GM18517 (cell line): ENCODE data around the gene ZNF708.
"Not testable (repeated sequence)": the region's sequence is repeated elsewhere in the genome, so short reads cannot be mapped to it uniquely, and the experiment has no call there.

Source experiments
- ATAC-seq: cut with Tn5 transposase; IDR thresholded peaks from one replicate; pipeline ENCODE4 v1.9.1; 2021; ENCODE audit warnings: mild to moderate bottlenecking, moderate library complexity; ENCODE audit not compliant: unreplicated experiment

Gene ZNF708

DNA sequence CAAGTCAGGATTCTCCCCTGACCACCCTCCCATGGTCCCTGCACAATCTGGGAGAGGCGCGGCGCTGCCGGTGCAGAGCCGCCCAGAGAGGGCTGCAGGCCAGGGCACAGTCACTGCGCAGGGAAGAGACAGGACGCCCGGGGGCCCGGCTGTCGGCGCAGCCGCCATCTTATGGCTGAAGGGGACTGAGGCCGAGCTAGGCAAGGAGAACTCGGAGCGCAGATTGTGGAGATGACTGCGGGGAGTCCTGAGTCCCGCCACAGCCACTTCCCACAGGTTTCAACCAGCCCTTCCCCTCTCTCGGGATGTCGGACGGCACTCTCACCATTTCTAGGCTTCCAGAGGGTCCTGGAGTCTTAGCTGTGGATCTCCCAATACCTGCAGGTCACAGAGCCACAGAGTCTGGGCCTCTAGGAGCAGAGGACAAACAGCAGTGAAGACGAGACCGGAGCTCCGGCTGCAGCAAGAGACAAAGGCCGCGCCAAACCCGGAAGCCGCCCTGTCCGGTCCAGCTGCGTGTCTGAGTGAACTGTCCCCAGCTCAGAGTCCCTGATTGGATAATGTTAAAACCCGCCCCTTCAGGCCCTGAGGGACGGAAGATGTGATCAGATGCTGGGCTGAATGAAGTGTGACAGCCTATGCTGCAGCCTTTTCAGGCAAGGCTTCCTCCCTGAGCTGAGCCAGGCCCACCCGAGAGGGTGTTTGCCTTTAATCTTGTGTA, at the start of gene ZNF708:
TSS of gene ZNF708 (minus strand) at position 526 of the 721 bp plus-strand sequence. CDS start at position 328, 198 bp downstream.
- peak; percentile 99 for ATAC-seq

DNA sequence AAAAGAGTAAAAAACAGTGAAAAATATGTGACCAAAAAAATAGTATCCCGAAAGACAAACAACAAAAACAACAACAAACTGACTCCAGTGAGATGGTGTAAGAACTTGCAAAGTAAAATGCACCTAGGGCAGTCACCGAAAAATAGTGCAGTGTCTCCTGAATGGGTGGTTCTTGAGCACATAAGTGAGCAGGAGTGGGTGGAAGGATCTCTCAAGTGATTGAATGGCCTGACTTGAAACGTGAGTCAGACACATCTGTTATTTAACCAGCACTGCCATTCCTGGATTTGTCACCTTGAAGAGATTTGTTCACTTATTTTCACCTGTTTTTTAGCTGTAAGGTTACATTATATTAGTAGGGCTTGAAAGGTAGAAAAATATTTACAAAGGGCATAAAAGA, 33.1 kb upstream of the ZNF708 start:
- ATAC-seq, result no peak

GRCh38 chr19:21358768-21359451, 29.7 kb upstream of the ZNF708 start, which contains the start of gene ZNF738:
Gene ZNF738, plus strand, starts transcription at chr19:21359000. Its CDS starts 141 bp downstream, at chr19:21359141.
- ATAC-seq, result peak; percentile 95

DNA sequence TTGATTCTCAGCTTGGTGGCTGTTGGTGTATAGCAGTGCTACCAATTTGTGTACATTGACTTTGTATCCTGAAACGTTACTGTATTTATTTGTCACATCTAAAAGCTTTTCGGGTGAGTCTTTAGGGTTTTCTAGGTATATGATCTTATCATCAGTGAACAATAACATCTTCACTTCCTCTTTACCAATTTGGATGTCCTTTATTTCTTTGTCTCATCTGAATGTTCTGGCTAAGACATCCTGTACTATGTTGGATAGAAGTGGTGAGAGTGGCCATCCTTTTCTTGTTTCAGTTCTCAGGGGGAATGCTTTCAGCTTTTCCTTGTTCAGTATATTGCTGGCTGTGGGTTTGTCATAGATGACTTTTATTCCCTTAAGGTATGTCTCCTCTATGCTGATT, 23.6 kb upstream of the ZNF708 start:
- no peak for ATAC-seq

DNA sequence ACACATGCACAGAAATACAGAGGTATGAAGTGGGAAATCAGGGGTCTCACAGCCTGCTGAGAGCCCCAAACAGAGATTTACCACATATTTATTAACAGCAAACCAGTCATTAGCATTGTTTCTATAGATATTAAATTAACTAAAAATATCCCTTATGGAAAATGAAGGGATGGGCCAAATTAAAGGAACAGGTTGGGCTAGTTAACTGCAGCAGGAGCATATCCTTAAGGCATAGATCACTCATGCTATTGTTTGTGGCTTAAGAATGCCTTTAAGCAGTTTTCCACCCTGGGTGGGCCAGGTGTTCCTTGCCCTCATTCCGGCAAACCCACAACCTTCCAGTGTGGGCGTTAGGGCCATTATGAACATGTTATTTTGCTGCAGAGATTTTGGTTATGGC, 15.6 kb upstream of the ZNF708 start:
- ATAC-seq, result not testable (repeated sequence)

DNA sequence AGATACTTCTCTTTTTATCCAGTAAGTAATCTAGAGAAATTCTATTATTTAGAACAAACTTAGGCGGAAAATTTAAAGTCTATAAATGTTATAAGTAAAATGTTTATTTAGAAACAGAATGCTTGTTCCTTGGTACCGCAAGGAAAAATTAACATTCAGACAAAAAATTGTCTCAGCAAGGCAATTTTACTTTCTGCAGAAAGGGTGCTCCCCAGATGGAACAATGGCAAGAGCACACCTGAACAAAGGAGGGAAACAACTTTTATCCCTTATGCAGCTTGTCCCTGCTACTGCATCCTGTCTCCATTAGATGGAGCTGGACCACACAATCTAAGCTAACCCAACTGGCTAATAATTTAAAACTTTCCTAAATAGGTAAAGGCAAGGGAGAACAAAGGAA, 6.5 kb upstream of the ZNF708 start:
- ATAC-seq, result no peak

GRCh38 chr19:21328406-21328805, 804 bp downstream of the ZNF708 start:
- ATAC-seq, result no peak

DNA sequence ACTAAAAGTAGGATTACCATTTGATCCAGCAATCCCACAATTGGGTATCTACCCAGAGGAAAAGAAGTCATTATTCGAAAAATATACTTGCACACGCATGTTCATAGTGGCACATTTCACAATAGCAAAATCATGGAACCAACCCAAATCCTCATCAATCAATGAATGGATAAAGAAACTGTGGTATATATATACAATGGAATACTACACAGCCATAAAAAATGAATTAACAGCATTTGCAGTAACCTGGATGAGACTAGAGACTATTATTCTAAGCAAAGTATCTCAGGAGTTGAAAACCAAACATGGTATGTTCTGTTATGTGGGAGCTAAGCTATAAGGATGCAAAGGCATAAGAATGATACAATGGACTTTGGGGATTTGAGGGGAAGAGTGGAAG, 3.0 kb downstream of the ZNF708 start:
- no peak for ATAC-seq

GRCh38 chr19:21323000-21323399, 6.2 kb downstream of the ZNF708 start:
- no peak for ATAC-seq

- no peak for ATAC-seq
These were observed 6.7 kb downstream of the ZNF708 start for GRCh38 chr19:21322528-21322927.

DNA sequence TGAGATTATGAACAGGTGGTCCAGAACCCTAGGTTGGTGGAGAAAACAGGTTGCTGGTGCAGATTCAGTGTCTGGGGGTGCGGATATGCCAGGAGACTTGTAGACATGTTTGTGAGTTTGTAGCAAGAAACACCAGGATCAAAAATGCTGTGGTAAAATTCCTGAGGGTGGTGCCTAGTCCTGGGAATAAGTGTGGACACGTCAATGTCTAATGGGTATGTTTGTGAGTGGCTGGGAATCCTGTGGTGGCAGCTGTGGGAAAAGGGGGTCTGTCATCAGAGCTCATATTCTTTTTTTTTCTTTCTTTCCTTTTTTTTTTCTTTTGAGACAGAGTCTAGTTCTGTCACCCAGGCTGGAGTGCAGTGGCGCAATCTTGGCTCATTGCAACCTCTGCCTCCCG, 7.2 kb downstream of the ZNF708 start:
- ATAC-seq, result no peak

- ATAC-seq, result no peak
These were observed 8.1 kb downstream of the ZNF708 start for GRCh38 chr19:21321134-21321533.

DNA sequence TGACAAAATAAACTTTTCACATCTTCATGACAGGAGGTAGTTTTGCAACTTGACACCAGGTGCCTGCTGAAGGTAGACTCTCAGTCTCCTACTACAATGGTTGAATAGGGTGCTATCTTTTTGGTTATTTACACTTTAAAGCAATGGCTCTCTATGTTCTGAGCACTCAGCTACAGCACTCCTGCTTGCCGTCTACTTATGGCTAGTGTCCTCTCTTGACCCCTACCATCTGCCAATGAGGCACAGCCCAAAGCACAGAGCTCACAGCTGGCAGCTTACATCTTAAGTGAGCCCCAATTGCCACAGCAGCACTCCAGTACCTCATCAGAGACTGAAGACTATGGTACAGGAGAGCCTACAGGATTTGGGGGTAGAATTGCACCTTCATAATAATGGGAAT, 11.4 kb downstream of the ZNF708 start:
- no peak for ATAC-seq

- ATAC-seq, result no peak
These were observed 14.5 kb downstream of the ZNF708 start for GRCh38 chr19:21314676-21315075.

- ATAC-seq, result not testable (repeated sequence)
These were observed 16.4 kb downstream of the ZNF708 start for GRCh38 chr19:21312807-21313206.

GRCh38 chr19:21308773-21309172, 20.4 kb downstream of the ZNF708 start:
- ATAC-seq, result no peak

- ATAC-seq, result not testable (repeated sequence)
These were observed 22.2 kb downstream of the ZNF708 start for GRCh38 chr19:21306881-21307479.

DNA sequence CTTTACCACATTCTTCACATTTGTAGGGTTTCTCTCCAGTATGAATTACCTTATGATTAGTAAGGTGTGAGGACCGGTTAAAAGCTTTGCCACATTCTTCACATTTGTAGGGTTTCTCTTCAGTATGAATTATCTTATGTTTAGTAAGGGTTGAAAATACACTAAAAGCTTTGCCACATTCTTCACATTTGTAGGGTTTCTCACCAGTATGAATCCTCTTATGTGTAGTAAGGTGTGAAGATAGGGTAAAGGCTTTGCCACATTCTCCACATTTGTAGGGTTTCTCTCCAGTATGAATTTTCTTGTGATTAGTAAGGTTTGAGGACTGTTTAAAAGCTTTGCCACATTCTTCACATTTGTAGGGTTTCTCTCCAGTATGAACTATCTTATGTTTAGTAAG, 35.4 kb downstream of the ZNF708 start:
- ATAC-seq, result not testable (repeated sequence)

- no peak for ATAC-seq
These were observed 59.4 kb downstream of the ZNF708 start for GRCh38 chr19:21269813-21270212.

DNA sequence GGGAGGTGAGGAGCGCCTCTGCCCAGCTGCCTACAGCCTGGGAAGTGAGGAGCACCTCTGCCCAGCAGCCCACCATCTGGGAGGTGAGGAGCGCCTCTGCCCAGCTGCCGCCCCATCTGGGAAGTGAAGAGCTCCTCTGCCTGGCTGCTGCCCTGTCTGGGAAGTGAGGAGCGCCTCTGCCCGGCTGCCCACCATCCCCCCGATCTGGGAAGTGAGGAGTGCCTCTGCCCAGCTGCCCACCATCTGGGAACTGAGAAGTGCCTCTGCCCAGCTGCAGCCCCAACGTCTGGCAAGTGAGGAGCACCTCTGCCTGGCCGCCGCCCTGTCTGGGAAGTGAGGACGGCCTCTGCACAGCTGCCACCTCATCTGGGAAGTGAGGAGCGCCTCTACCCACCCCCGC, 64.3 kb downstream of the ZNF708 start:
- no peak for ATAC-seq

DNA sequence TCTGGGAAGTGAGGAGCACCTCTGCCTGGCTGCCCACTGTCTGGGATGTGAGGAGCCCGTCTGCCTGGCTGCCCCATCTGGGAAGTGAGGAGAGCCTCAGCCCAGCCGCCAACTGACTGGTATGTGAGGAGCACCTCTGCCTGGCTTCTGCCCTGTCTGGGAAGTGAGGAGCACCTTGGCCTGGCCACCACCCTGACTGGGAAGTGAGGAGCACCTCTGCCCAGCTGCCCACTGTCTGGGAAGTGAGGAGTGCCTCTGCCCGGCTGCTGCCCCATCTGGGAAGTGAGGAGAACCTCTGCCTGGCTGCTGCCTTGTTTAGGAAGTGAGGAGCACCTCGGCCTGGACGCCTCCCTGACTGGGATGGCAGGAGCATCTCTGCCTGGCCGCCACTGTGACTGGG, 64.8 kb downstream of the ZNF708 start:
- no peak for ATAC-seq

- not testable (repeated sequence) for ATAC-seq
These were observed 68.3 kb downstream of the ZNF708 start for GRCh38 chr19:21260848-21261381.
